ENCODE data around the gene ZIC2. TPM values are rescaled to one million over a fixed set of nuclear protein-coding genes. Genes with fewer than 3 reads are reported as not detected.
"Not testable (repeated sequence)": the region's sequence is repeated elsewhere in the genome, so short reads cannot be mapped to it uniquely, and the experiment has no call there.

ZIC2 gene
- total RNA-seq, 1 experiment from 2014 or later, result 3.5 TPM

DNA sequence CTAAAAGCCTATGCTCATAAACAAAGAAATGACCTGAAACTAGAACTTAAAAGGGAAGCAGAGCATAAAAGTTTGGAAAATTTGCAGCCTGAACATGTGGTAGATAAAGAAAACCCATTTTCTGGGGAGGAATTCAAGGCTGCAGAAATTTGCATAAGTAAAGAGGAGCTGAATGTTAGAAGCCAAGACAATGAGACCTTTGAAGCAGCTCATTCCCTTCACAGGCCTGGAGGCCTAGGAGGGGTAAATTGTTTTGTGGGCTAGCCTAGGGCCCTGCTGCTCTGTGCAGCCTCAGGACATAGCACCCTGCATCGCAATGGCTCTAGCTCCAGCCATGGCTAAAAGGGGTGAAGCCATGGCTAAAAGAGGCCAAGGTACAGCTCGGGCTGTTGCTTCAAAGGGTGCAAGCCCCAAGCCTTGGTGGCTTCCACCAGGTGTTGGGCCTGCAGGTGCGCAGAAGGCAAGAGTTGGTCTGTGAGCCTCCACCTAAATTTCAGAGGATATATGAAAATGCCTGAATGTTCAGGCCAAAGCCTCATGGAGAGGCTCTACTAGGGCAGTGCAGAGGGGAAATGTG is 38.3 kb downstream of the ZIC2 start:
- no peaks in the 10 kb centered on the region for H3K9me3 Mint-ChIP-seq (ENCODE audit: low read depth, unreplicated experiment)
- H3K27ac Mint-ChIP-seq (ENCODE audit: unreplicated experiment), result no peak overlapping the region
- no peak for DNase-seq
- TF ChIP-seq, protein P1, sequence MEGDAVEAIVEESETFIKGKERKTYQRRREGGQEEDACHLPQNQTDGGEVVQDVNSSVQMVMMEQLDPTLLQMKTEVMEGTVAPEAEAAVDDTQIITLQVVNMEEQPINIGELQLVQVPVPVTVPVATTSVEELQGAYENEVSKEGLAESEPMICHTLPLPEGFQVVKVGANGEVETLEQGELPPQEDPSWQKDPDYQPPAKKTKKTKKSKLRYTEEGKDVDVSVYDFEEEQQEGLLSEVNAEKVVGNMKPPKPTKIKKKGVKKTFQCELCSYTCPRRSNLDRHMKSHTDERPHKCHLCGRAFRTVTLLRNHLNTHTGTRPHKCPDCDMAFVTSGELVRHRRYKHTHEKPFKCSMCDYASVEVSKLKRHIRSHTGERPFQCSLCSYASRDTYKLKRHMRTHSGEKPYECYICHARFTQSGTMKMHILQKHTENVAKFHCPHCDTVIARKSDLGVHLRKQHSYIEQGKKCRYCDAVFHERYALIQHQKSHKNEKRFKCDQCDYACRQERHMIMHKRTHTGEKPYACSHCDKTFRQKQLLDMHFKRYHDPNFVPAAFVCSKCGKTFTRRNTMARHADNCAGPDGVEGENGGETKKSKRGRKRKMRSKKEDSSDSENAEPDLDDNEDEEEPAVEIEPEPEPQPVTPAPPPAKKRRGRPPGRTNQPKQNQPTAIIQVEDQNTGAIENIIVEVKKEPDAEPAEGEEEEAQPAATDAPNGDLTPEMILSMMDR (IDR thresholded peaks at IDR 0.05; ENCODE audit: unreplicated experiment), result no peak
- intact Hi-C loops (cut with micrococcal nuclease; ENCODE audit: unreplicated experiment), result no loop called here
- no peaks in the 10 kb centered on the region for H3K27me3 Mint-ChIP-seq (ENCODE audit: unreplicated experiment)
- no peaks in the 10 kb centered on the region for H3K4me1 Mint-ChIP-seq (ENCODE audit: low read depth, unreplicated experiment)
- CTCF ChIA-PET, result interaction anchor here (0.6 to 0.7 kb wide), 2 partner anchors 9 to 1549 kb away, joined by 3 to 9 read pairs; no protein-coding TSS in a partner anchor
- no peaks in the 10 kb centered on the region for H3K36me3 Mint-ChIP-seq (ENCODE audit: insufficient read depth, unreplicated experiment)
- no TSS peak for BruUV-seq (replicated peaks)
- H3K4me3 Mint-ChIP-seq (ENCODE audit: low read depth, unreplicated experiment), result no peak overlapping the region

DNA sequence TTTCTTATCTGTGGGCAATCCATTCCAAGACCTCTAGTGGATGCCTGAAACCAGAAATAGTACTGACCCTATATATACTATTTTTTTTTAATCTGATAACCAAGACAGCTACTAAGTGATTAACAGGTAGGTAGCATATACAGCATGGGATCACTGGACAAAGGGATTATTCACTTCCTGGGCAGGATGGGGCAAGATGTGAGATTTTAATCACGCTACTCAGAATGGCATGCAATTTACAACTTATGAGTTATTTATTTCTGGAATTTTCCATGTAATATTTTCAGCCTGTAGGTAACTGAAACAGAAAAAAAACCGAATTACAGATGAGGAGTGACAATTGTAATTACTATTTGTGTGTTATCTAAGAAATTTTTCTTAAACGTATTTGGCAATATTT is 41.2 kb downstream of the ZIC2 start:
- CTCF ChIA-PET, result no interaction called here
- Mint-ChIP-seq H3K9me3 (ENCODE audit: low read depth, unreplicated experiment) (no peaks in the 10 kb centered on the region), H3K27me3 (ENCODE audit: unreplicated experiment) (no peaks in the 10 kb centered on the region), H3K4me3 (ENCODE audit: low read depth, unreplicated experiment) (no peak overlapping the region), H3K4me1 (ENCODE audit: low read depth, unreplicated experiment) (no peaks in the 10 kb centered on the region), H3K36me3 (ENCODE audit: insufficient read depth, unreplicated experiment) (no peaks in the 10 kb centered on the region), H3K27ac (ENCODE audit: unreplicated experiment) (no peak overlapping the region)
- DNase-seq, result no peak
- BruUV-seq (replicated peaks), result no TSS peak
- intact Hi-C loops (cut with micrococcal nuclease; ENCODE audit: unreplicated experiment), result no loop called here
- TF ChIP-seq, protein P1 (IDR thresholded peaks at IDR 0.05; ENCODE audit: unreplicated experiment), result no peak

DNA sequence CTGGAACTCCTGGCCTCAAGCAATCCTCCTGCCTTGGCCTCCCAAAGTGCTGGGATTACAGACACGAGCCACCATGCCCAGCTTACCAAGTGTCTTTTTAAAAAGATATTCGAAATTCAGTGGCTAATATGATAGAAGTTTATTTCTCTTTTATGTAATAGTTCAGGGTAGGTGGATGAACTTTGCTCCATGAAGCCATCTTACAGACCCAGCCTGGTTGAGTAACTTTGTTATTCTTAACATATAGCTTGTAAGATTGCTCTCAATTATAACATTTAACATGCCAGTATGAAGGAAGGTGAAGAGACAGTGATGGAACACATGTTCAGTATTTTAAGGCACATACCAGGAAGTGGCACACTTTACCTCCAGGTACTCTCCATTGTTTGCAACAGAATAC is 42.4 kb downstream of the ZIC2 start:
- no TSS peak for BruUV-seq (replicated peaks)
- Mint-ChIP-seq H3K27ac (ENCODE audit: unreplicated experiment) (no peak overlapping the region), H3K4me1 (ENCODE audit: low read depth, unreplicated experiment) (no peaks in the 10 kb centered on the region), H3K4me3 (ENCODE audit: low read depth, unreplicated experiment) (no peak overlapping the region), H3K27me3 (ENCODE audit: unreplicated experiment) (no peaks in the 10 kb centered on the region), H3K9me3 (ENCODE audit: low read depth, unreplicated experiment) (no peaks in the 10 kb centered on the region), H3K36me3 (ENCODE audit: insufficient read depth, unreplicated experiment) (no peaks in the 10 kb centered on the region)
- no peak for DNase-seq
- TF ChIP-seq, protein P1 (IDR thresholded peaks at IDR 0.05; ENCODE audit: unreplicated experiment), result no peak
- CTCF ChIA-PET, result no interaction called here
- intact Hi-C loops (cut with micrococcal nuclease; ENCODE audit: unreplicated experiment), result no loop called here

DNA sequence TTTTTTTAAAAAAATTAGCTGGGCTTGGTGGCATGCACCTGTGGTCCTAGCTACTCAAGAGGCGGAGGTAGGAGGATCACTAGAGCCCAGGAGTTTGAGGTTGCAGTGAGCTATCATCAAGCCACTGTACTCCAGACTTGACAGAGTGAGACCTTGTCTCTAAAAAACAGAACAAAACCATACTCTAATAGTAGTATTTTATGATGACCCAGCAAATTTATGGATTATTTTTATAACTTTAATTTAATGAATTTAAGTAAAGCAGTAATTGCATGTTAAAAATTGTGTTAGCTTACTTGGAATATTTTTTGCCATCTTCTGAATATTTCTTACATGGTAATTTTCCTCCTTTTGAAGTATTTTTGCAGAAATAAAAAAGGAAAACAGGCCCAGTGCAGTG is 48.3 kb downstream of the ZIC2 start:
- Mint-ChIP-seq H3K27me3 (ENCODE audit: unreplicated experiment) (no peaks in the 10 kb centered on the region), H3K36me3 (ENCODE audit: insufficient read depth, unreplicated experiment) (no peaks in the 10 kb centered on the region), H3K4me3 (ENCODE audit: low read depth, unreplicated experiment) (no peak overlapping the region), H3K9me3 (ENCODE audit: low read depth, unreplicated experiment) (no peaks in the 10 kb centered on the region), H3K27ac (ENCODE audit: unreplicated experiment) (no peak overlapping the region), H3K4me1 (ENCODE audit: low read depth, unreplicated experiment) (no peaks in the 10 kb centered on the region)
- CTCF ChIA-PET, result no interaction called here
- BruUV-seq (replicated peaks), result no TSS peak
- intact Hi-C loops (cut with micrococcal nuclease; ENCODE audit: unreplicated experiment), result no loop called here
- TF ChIP-seq, protein P1 (IDR thresholded peaks at IDR 0.05; ENCODE audit: unreplicated experiment), result no peak
- no peak for DNase-seq

DNA sequence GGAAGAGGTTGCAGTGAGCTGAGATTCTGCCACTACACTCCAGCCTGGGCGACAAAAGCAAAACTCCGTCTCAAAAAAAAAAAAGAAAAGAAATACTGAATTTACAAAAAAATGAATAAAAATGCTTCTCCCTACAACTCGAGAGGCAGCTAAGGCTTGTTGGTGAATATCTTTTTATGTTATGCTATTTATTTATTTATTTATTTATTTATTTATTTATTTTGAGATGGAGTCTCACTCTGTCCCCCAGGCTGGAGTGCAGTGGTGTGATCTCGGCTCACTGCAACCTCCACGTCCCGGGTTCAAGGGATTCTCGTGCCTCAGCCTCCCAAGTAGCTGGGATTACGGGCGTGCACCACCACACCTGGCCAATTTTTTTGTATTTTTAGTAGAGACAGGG is 51.1 kb downstream of the ZIC2 start:
- CTCF ChIA-PET, result interaction anchor here (1.1 kb wide), 1 partner anchor 18 kb away, joined by 3 read pairs; no protein-coding TSS in a partner anchor
- H3K36me3 Mint-ChIP-seq (ENCODE audit: insufficient read depth, unreplicated experiment); H3K4me1 Mint-ChIP-seq (ENCODE audit: low read depth, unreplicated experiment); H3K27ac Mint-ChIP-seq (ENCODE audit: unreplicated experiment); DNase-seq; BruUV-seq (replicated peaks); H3K4me3 Mint-ChIP-seq (ENCODE audit: low read depth, unreplicated experiment); intact Hi-C loops (cut with micrococcal nuclease; ENCODE audit: unreplicated experiment); H3K9me3 Mint-ChIP-seq (ENCODE audit: low read depth, unreplicated experiment); H3K27me3 Mint-ChIP-seq (ENCODE audit: unreplicated experiment): not testable (repeated sequence)
